SHP77 (cell line): ENCODE results near the gene RPL37A.
"Not testable (repeated sequence)": the region's sequence is repeated elsewhere in the genome, so short reads cannot be mapped to it uniquely, and the experiment has no call there.

Experiments used
- DNase-seq, 2 experiments: peaks; one replicate each; lab custom pipeline; 2025; lab: John Stamatoyannopoulos, UW

Gene RPL37A

DNA sequence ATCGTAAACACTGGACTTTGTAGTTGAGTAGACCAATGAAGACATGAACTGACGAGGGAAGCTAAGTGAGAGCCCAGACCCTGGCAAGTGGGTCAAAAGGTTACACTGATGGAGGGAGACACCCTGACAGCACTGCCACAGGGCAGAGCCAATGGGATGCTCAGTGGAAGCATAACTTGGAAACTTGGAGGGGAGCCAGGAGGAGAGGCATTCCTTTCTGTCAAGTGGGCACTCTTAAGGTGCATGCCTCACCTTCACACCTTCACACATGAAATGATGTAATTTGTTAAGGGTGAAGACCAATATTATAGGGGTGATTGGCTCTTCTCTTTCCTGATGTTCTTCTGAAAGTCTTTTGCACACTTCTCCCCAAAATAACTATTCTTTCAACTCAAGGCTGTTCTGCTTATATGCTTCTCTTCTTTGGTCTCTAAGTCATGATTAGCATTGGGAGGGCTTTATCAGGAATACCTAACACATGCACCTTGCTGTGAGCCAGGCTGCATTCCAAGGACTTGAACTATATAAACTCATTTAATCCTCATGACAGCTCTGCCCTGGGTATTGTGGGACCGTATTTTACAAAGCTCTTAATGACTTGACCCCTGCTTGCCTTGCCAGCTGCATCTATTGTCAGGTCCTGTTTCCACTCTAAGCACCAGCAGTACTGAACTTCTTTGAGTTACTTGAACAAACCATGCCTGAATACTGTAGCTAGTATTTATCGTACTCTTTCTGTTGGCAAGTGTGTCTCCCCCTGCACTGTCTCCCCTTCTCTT lies 19.0 kb downstream of the RPL37A start:
- DNase-seq, result no peak

- not testable (repeated sequence) for DNase-seq
These were observed 20.0 kb downstream of the RPL37A start for GRCh38 chr2:216518566-216519119.

DNA sequence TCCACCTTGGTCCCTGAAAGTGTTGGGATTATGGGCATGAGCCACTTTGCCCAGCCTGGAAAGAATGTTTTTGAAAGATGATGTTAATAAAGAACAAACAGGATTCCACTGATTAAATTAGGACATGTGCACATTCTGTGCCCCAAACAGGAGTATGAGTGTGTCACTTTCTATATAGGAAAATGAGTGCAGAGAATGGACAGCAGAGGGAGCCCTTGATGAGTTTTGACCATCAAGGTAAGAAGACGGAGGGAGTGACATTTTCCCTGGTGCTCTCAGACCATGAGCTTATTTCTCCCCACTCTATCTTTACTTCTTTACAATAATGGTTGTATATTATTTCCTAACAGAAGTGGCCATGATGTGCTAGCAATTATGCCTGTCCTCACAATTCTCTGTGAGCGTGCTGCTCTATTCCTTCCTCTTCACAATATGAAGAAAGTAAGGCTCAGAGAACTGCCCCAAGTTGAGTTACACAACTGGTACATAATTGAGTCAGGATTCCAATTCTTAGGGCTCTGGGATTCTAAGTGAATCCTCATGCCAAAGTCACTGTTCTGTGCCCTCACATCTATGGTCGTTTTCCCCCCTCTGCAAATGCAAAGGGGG lies 20.6 kb downstream of the RPL37A start:
- peak; percentile 80 to 83 for DNase-seq

GRCh38 chr2:216520112-216520511 lies 21.5 kb downstream of the RPL37A start:
- no peak for DNase-seq

DNA sequence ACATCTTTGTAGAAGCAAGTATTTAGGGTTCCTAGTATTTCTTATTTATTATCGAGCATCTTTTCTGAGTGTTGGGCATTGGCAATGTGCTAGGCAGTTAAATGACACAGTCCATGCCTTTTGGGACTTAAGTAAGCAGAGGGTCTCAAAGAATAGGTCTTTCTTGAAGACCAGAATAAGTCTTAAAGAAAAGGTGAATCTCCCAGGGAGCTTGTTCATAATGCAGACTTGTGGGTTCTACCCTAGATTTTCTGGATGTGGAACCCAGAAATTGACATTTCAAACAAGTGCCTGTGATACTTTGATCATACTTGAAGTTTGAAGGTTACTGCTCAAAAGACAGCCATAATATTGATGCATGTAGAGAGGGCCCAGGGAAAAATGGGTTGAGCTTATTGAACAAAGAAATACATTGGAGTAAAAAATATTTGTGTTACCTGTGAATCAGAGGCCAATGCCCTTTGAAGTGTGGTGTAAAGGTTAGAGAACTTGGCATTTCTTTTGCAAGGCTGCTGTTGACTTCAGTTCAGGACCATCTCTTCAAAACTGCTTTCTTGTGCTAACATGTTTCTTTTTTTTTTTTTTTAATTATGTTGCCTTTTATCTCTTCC lies 24.4 kb downstream of the RPL37A start:
- no peak for DNase-seq

DNA sequence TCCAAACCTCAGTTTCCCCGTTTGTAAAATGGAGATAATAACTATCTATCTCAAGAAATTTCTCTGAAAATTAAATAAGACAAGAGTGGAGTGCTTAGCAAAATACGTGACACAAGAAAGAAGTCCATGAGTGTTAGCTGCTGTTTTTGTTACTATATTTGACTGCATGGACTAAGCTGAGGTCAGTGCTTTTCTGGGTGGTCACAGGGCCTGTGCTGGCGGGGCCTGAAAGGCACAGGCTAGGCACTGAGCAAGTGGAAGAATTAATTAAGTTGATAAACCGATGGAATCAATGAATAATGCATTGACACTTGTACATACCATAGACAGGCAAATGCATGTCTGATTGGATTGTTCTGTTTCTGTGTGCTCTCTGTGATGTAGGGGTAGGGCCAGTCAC lies 27.3 kb downstream of the RPL37A start:
- no peak for DNase-seq

GRCh38 chr2:216526939-216527338 lies 28.3 kb downstream of the RPL37A start:
- DNase-seq, result no peak

- DNase-seq, result no peak
These were observed 29.0 kb downstream of the RPL37A start for GRCh38 chr2:216527600-216527999.

DNA sequence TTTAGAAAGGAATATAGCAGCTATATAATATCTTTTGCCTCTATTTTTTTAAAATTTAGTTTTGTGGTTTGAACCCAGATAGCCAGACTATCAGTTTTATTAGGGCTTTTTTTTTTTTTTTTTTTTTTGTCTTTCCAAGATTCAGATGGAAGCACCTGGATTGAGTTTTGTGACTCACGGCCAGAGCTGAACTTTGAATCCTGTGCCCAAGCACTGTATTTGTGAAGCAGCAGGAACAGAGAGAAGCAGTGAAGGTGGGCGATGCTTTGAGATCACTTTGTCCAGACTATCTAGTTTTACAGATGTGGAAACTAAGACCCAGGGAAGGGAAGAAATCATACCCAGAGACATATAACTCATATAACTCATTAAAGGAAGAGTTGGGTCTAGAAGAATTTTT lies 33.9 kb downstream of the RPL37A start:
- no peak for DNase-seq

GRCh38 chr2:216533609-216534008 lies 35.0 kb downstream of the RPL37A start:
- DNase-seq, result no peak

DNA sequence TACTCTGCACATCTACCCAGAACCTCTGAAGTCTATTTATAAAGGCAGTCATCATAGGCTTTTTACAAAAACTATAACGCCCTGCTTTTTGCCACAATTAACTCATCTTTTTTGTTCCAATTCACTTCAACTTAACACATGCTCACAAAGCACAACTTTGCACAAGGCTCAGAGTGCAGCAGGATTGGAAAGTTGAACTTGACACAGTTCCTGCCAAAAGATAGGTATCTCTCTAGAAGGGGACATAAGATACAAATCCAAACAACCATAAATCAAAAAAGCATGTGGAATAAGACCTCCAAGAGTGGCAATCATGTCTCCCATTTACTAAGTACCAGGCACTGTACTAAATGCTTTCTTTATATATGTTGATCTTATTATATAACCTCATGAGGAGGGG lies 36.2 kb downstream of the RPL37A start:
- DNase-seq, result no peak

GRCh38 chr2:216535454-216535995 lies 36.9 kb downstream of the RPL37A start:
- no peak for DNase-seq

- no peak for DNase-seq
These were observed 38.1 kb downstream of the RPL37A start for GRCh38 chr2:216536734-216537210.

GRCh38 chr2:216537366-216537765 lies 38.7 kb downstream of the RPL37A start:
- no peak for DNase-seq

GRCh38 chr2:216538538-216538937 lies 39.9 kb downstream of the RPL37A start:
- DNase-seq, result no peak

DNA sequence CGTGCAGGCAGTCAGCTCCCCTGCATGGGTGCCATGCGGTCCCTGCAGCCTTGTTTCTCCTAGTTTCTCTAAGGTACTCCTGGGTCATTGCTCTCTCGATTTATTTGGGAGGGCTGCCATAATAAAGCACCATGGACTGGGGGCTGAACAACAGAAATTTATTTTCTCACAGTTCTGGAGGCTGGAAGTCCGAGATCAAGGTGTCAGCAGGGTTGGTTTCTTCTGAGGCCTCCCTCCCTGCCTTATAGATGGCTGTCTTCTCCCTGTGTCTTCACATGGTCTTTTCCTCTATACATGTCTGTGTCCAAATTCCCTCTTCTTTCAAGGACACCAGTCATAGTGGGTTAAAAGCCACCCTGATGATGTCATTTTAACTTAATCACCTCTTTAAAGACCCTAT lies 40.5 kb downstream of the RPL37A start:
- no peak for DNase-seq

DNA sequence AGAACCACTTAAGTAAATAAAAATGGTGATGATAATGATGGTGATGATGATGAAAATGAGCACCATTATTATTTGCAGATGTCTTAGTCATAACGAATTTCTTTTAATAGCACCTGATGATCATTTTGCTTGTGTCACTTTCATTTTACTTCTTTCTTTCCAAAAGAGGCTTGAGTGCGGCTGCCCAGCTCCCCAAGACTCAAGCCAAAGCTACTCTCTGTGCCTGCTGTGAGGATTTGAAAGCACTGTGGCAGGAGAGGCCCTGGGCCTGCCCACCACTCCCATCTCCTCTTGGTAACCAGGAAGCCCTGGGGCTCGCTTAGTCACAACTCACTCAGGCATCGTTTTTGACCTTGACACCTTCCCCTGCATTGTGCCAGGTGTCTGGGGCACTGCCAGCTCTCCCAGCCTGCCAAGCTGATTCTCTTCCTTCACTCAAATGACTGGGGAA lies 41.2 kb downstream of the RPL37A start:
- peak; percentile 57 to 72 for DNase-seq

DNA sequence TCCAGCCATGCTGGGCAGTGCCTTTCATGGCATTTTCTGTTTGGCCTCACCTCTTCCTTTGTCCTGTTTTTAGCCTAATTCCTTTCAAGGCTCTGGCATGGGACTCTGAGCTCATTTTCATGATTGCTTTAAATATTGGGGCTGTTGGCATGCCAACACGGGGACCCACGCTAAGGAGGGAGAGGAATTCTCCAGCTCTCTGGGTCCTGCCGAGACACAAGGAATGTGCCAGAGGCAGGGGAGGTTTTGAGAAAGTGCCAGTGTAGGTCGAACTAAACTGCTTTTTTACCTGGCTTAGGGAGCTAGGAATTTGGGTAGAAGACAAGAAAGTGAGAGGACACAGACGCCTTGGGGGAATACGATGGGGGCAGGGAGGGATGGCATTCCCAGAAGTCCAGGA lies 42.3 kb downstream of the RPL37A start:
- DNase-seq, result no peak

DNA sequence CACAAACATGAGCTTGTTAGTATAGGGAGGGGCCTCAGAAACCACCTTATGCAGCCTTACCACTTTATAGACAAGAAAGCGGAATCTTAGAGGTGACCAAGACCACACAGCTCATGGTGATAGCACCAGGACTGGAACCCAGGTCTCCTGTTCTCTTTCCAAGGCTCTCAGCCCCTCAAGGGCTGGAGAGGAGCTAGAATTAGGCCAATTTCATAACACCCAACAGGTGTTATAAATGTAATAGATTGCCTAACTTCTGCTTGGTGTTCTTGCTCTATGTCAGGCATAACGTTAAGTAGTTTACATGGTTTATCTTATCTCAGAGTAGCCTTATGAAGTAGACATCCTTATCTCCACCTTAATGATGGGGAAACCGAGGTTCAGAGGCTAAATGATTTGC lies 42.9 kb downstream of the RPL37A start:
- no peak for DNase-seq

- no peak for DNase-seq
These were observed 46.7 kb downstream of the RPL37A start for GRCh38 chr2:216545359-216545758.

- DNase-seq, result no peak
These were observed 47.6 kb downstream of the RPL37A start for GRCh38 chr2:216546241-216546640.

DNA sequence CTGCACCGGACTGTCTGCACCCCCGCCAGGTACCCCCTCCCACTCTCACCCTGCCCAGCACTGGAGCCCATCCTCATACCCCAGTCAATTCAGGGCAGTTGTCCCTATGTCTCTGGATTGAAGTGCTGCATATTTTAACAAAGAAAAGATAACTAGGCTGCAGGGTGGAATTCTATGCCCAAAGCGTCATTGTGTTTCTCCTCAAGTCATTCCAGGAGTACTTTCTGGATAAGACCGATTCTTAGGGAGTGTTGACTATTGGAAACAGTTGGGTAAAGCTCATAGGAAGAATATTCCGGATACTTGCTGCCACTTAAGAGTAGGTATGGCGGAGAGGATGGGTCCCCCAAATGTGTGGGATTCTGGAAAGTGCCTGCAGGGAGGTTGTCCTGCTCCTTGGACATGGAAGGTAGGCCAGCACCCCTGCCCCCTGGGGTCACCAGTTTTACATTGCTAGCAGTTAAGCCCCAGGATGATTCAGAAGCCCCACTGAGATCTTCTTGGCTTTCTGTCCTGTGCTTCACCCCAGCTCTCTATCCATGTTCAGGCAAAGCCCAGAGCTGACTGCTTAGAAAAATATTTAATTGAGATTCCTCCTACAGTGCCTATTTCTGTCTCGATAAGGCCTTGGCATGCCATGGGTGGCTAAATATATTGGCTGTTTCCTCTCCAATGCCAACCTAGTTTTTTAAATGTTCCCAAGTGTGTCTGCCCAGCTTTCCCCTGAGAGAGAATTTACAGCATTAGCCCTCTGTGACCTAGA lies 48.2 kb downstream of the RPL37A start:
- no peak for DNase-seq
